GM21529 (cell line): Measurements from ENCODE around the gene NIPA2.

Source experiments
- ATAC-seq: cut with Tn5 transposase; IDR thresholded peaks from one replicate; pipeline ENCODE4 v1.9.1; 2021; ENCODE audit not compliant: unreplicated experiment

The NIPA2 gene

GRCh38 chr15:22831473-22831872, 7.0 kb upstream of the NIPA2 start:
- no peak for ATAC-seq

- no peak for ATAC-seq
Measured at GRCh38 chr15:22839046-22839695, 705 bp downstream of the NIPA2 start.

- no peak for ATAC-seq
Measured at GRCh38 chr15:22844421-22845288, 6.2 kb downstream of the NIPA2 start.

GRCh38 chr15:22845289-22845900, 6.9 kb downstream of the NIPA2 start:
- no peak for ATAC-seq

GRCh38 chr15:22846073-22846472, 7.6 kb downstream of the NIPA2 start:
- ATAC-seq: no peak

- ATAC-seq: no peak
Measured at GRCh38 chr15:22850055-22850454, 11.6 kb downstream of the NIPA2 start.

- ATAC-seq: no peak
Measured at GRCh38 chr15:22851513-22851912, 13.0 kb downstream of the NIPA2 start.

- ATAC-seq: no peak
Measured at GRCh38 chr15:22855791-22856190, 17.3 kb downstream of the NIPA2 start.

- ATAC-seq: no peak
Measured at GRCh38 chr15:22856659-22857058, 18.2 kb downstream of the NIPA2 start.

GRCh38 chr15:22861161-22861560, 22.7 kb downstream of the NIPA2 start:
- no peak for ATAC-seq

- ATAC-seq: no peak
Measured at GRCh38 chr15:22863356-22863755, 24.9 kb downstream of the NIPA2 start.

- ATAC-seq: no peak
Measured at GRCh38 chr15:22866079-22866478, 27.6 kb downstream of the NIPA2 start.

- no peak for ATAC-seq
Measured at GRCh38 chr15:22867886-22868285, 29.4 kb downstream of the NIPA2 start.

GRCh38 chr15:22868495-22868894, 30.0 kb downstream of the NIPA2 start:
- ATAC-seq: no peak

- no peak for ATAC-seq
Measured at GRCh38 chr15:22868928-22869327, 30.5 kb downstream of the NIPA2 start.

- ATAC-seq: no peak
Measured at GRCh38 chr15:22869856-22870255, 31.4 kb downstream of the NIPA2 start.

GRCh38 chr15:22870865-22871264, 32.4 kb downstream of the NIPA2 start:
- no peak for ATAC-seq

- no peak for ATAC-seq
Measured at GRCh38 chr15:22871481-22872086, 33.1 kb downstream of the NIPA2 start.

GRCh38 chr15:22872936-22873701, 34.7 kb downstream of the NIPA2 start:
- ATAC-seq: no peak

- no peak for ATAC-seq
Measured at GRCh38 chr15:22873841-22874240, 35.4 kb downstream of the NIPA2 start.

- ATAC-seq: no peak
Measured at GRCh38 chr15:22874256-22874655, 35.8 kb downstream of the NIPA2 start.
